Measurements from ENCODE around the gene PYCR2. TPM values are rescaled to one million over a fixed set of nuclear protein-coding genes. Genes with fewer than 3 reads are reported as not detected.

Gene PYCR2
- total RNA-seq, 1 experiment from 2014 or later: 74.4 TPM

- H3K36me3 ChIP-seq (ENCODE audit: control insufficient read depth, insufficient read depth, low read length): no peaks in the 10 kb centered on the region
- CTCF ChIA-PET: no interaction called here
- POLR2A ChIA-PET: no interaction called here
- H3K27ac ChIP-seq (ENCODE audit: low read length): no peak overlapping the region
- no TSS peak for BruUV-seq (replicated peaks)
- in situ Hi-C loops (cut with HindIII; ENCODE audit: low pct_unique_long_range_greater_than_20kb, low sequenced_read_pairs) (no loop called here), intact Hi-C loops (cut with micrococcal nuclease; ENCODE audit: unreplicated experiment) (no loop called here)
- DNase-seq (ENCODE audit: low read depth, low spot score) (no peak), ATAC-seq (no peak)
- TF ChIP-seq POLR2AphosphoS5 (IDR thresholded peaks at IDR 0.05; ENCODE audit: low read depth, low read length): no peak
- TF ChIP-seq TCF7L2 (IDR thresholded peaks at IDR 0.05; ENCODE audit: low read depth, low read length): no peak
- TF ChIP-seq REST (IDR thresholded peaks at IDR 0.05; ENCODE audit: insufficient read depth in 1 of 2, low read depth in 2 of 2, low read length in 1 of 2): no peak
- TF ChIP-seq SIN3A (IDR thresholded peaks at IDR 0.05; ENCODE audit: borderline replicate concordance, insufficient read depth, low read depth, low read length): no peak
- TF ChIP-seq, protein P1, sequence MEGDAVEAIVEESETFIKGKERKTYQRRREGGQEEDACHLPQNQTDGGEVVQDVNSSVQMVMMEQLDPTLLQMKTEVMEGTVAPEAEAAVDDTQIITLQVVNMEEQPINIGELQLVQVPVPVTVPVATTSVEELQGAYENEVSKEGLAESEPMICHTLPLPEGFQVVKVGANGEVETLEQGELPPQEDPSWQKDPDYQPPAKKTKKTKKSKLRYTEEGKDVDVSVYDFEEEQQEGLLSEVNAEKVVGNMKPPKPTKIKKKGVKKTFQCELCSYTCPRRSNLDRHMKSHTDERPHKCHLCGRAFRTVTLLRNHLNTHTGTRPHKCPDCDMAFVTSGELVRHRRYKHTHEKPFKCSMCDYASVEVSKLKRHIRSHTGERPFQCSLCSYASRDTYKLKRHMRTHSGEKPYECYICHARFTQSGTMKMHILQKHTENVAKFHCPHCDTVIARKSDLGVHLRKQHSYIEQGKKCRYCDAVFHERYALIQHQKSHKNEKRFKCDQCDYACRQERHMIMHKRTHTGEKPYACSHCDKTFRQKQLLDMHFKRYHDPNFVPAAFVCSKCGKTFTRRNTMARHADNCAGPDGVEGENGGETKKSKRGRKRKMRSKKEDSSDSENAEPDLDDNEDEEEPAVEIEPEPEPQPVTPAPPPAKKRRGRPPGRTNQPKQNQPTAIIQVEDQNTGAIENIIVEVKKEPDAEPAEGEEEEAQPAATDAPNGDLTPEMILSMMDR (IDR thresholded peaks at IDR 0.05): no peak
- H3K4me3 ChIP-seq (ENCODE audit: low read depth in 2 of 2, low read length in 2 of 2): no peak overlapping the region
- no peaks in the 10 kb centered on the region for H3K9me3 ChIP-seq (ENCODE audit: control insufficient read depth, insufficient read depth, low read depth, low read length)
- H3K4me1 ChIP-seq (ENCODE audit: control insufficient read depth, insufficient read depth, low read length): no peaks in the 10 kb centered on the region
- H3K27me3 ChIP-seq (ENCODE audit: control insufficient read depth, insufficient read depth, low read length): no peaks in the 10 kb centered on the region
Measured at GRCh38 chr1:225903623-225904022, 20.4 kb downstream of the PYCR2 start.

- intact Hi-C loops (cut with micrococcal nuclease; ENCODE audit: unreplicated experiment) (no loop called here), in situ Hi-C loops (cut with HindIII; ENCODE audit: low pct_unique_long_range_greater_than_20kb, low sequenced_read_pairs) (no loop called here)
- no peaks in the 10 kb centered on the region for H3K9me3 ChIP-seq (ENCODE audit: control insufficient read depth, insufficient read depth, low read depth, low read length)
- peaks cover 5% of the 10 kb centered on the region for H3K4me1 ChIP-seq (ENCODE audit: control insufficient read depth, insufficient read depth, low read length)
- no peak for DNase-seq (ENCODE audit: low read depth, low spot score)
- no peak for TF ChIP-seq REST (IDR thresholded peaks at IDR 0.05; ENCODE audit: insufficient read depth in 1 of 2, low read depth in 2 of 2, low read length in 1 of 2)
- no peak for TF ChIP-seq TCF7L2 (IDR thresholded peaks at IDR 0.05; ENCODE audit: low read depth, low read length)
- no peak for TF ChIP-seq SIN3A (IDR thresholded peaks at IDR 0.05; ENCODE audit: borderline replicate concordance, insufficient read depth, low read depth, low read length)
- TF ChIP-seq, protein P1 (IDR thresholded peaks at IDR 0.05): no peak
- no peak for TF ChIP-seq POLR2AphosphoS5 (IDR thresholded peaks at IDR 0.05; ENCODE audit: low read depth, low read length)
- CTCF ChIA-PET: interaction anchor here (0.6 kb wide), 1 partner anchor 426 kb away, joined by 3 read pairs; no protein-coding TSS in a partner anchor
- no peak for ATAC-seq
- no TSS peak for BruUV-seq (replicated peaks)
- POLR2A ChIA-PET: no interaction called here
- no peaks in the 10 kb centered on the region for H3K27me3 ChIP-seq (ENCODE audit: control insufficient read depth, insufficient read depth, low read length)
- no peaks in the 10 kb centered on the region for H3K36me3 ChIP-seq (ENCODE audit: control insufficient read depth, insufficient read depth, low read length)
- H3K4me3 ChIP-seq (ENCODE audit: low read depth in 2 of 2, low read length in 2 of 2): no peak overlapping the region
- H3K27ac ChIP-seq (ENCODE audit: low read length): no peak overlapping the region
Measured at GRCh38 chr1:225899044-225899925, 24.8 kb downstream of the PYCR2 start.

All from Panc1 (cell line).